SKM-1 treated with dmso at 0.1 percent for 144 hours (cell line): ENCODE data around the gene AP4S1.
A peak's percentile ranks its signal among the peaks of the same experiment; 100 is the strongest.

Source experiments
- DNase-seq: peaks from one replicate; lab custom pipeline; 2025; ENCODE audit not compliant: unreplicated experiment; lab: John Stamatoyannopoulos, UW

Gene AP4S1

DNA sequence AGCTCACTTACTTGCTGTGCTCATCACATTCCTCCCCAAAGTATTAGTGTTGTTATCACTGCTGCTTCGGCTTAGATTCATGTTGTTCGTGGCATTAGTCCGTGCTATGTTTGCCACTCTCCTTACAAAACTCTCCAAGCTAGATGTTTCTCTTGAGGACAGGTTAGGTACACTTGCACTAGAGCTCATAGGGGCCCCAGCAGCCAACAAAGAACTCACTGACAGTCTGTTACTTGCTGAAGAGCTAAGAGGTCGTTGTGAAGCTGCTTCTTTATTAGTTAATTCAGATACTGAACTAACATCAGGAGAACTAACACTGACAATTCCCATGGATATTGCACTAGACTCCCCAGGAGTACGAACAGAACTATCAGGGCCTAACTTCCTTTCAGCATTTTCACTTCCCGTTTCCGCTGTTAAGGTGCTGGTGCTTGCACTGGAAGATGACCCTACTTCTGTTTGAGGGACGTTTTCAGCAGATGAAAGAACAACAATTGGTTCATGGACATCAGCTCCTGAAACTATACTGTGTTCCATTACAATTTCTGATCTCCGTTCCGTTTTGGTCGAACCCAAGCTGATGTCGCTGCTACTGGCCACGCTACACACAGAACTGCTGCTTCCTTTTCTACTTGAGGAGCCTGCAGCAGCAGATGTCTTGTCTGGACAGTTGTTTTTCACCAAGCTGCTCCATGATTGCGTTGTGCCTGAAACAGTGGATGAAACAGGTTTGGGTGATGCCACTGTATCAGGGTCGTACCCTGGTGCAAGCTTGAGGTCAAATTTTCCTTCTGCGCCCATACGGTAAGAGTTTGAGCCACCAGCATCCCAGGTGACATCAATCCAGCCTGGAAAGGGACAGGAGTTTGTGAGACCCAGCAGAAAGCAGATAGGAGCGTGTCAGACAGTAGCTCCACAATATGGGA lies 103.4 kb downstream of the AP4S1 start:
- peak; percentile 46 for DNase-seq

DNA sequence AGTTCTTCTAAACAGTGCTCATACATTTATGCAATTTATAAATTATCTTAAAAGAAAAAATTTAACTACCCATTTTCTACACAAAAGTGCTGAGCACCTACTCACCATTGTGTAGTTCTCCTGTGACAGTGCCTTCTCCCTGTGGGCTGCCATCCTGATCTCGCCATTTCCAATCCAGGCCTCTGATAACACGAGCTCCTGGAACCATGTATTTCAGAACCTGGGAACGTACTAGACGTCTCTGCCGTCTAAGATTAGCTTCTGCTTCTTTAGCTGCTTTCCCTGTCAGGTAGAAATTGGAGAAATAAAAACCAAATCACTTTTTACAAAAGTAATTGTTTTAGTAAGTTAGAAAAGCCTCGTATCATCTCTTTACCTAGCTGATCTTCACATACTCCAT lies 107.7 kb downstream of the AP4S1 start:
- DNase-seq: no peak

DNA sequence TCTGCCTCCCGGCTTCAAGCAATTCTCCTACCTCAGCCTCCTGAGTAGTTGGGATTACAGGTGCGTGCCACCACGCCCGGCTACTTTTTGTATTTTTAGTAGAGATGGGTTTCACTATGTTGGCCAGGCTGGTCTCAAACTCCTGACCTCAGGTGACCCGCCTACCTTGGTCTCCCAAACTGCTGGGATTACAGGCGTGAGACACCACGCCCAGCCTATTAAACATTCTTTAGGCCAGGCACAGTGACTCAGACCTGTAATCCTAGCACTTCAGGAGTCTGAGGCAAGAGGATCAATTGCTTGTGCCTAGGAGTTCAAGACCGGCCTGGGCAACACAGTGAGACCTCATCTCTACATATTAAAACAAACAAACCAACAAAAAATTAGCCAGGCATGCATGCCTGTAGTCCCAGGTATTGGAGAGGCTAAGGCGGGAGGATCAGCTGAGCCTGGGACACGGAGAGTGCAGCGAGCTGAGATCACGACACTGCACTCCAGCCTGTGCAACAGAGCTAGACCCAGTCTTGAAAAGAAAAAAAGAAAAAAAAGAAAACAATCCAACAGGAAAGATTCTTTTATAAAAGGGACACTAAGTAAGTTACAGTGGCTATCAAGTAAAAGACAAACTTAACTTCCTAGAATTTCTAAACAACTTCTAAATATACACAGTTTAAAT lies 111.9 kb downstream of the AP4S1 start:
- no peak for DNase-seq

DNA sequence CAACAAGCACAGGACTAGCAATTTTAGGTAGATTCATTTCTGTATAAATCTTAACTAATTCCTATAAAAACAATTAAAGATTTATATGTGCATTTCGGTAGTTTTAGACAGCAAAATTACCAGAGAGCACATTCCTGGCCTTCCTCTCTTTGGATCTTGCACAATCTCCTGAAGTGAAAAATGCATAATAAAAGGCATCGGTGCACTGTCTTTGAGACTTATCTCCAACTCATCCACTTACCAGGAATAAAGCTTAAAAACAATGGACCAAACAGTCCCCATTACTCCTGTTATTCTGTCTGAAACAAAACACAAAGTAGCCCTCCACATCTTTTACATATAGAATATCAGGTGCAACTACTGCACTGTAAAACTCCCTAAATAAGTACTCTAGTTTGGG lies 112.9 kb downstream of the AP4S1 start:
- no peak for DNase-seq

DNA sequence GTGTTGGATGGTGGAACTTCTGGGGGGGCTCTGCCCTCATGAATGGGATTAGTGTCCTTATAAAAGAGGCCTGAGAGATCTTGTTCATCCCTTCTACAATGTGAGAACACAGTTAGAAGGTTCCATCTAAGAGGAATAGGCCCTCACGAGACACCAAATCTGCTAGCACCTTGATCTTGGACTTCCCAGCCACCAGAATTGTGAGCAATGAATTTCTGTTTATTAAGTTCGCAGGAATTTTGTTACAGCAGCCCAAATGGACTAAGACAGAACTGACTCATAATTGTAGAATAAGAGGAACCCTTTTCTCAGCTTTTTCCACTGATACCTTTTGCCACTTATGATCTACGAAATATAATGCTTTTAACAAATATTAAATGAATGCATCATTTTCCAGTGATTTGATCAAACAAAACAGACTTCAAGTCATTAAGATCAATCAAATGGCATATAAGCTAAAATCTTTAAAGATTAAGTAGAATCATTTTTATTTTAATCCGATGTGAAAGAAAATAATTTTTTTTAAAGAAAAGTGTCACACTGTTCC lies 113.9 kb downstream of the AP4S1 start:
- no peak for DNase-seq

DNA sequence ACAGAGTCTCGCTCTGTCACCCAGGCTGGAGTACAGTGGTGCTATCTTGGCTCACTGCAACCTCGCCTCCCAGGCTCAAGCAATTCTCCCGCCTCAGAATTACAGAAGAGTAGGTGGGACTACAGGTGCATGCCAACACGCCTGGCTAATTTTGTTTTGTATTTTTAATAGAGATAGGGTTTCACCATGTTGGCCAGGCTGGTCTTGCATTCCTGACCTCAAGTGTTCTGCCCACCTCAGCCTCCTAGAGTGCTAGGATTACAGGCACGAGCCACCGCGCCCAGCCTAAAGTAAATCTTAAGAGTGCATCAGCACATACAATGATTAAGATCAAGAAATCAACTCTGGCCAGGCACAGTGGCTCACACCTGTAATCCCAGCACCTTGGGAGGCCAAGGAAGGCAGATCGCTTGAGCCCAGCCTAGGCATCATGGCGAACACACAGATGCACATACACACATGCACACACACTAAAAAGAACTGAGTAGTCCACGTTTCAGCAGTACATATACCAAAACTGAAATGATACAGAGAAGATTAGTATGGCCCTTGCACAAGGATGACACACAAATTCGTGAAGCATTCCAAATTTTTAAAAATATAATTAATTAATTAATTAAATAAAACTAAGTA lies 117.1 kb downstream of the AP4S1 start:
- DNase-seq: no peak
